Stimulated activated CD8-positive, alpha-beta memory T cell treated with anti-CD3 and anti-CD28 coated beads, Interleukin-12 subunit alpha, Interleukin-12 subunit beta, amount 100 ng/mL, for 24 hours (primary cell): ENCODE measurements around the gene IL18R1.

Experiments
- DNase-seq: peaks from one replicate; pipeline ENCODE4 v3.0.0-alpha.2; 2020; ENCODE audit errors: extremely low read depth

IL18R1 gene

GRCh38 chr2:102432386-102432785 is 76.8 kb downstream of the IL18R1 start:
- no peak for DNase-seq

- DNase-seq = no peak
Measured at GRCh38 chr2:102433973-102434654, 78.5 kb downstream of the IL18R1 start.

- DNase-seq = no peak
Measured at GRCh38 chr2:102434655-102435381, 79.2 kb downstream of the IL18R1 start.

GRCh38 chr2:102435741-102436140 is 80.1 kb downstream of the IL18R1 start:
- no peak for DNase-seq

GRCh38 chr2:102436323-102436722 is 80.7 kb downstream of the IL18R1 start:
- peak; percentile 22 for DNase-seq

GRCh38 chr2:102437122-102437521 is 81.5 kb downstream of the IL18R1 start:
- DNase-seq = no peak

- DNase-seq = no peak
Measured at GRCh38 chr2:102438111-102438510, 82.5 kb downstream of the IL18R1 start.

GRCh38 chr2:102438578-102438977 is 83.0 kb downstream of the IL18R1 start:
- no peak for DNase-seq

- no peak for DNase-seq
Measured at GRCh38 chr2:102439065-102439695, 83.6 kb downstream of the IL18R1 start.

GRCh38 chr2:102442967-102443828 is 87.6 kb downstream of the IL18R1 start:
- DNase-seq = no peak

- no peak for DNase-seq
Measured at GRCh38 chr2:102444233-102444632, 88.6 kb downstream of the IL18R1 start.

- no peak for DNase-seq
Measured at GRCh38 chr2:102446936-102447335, 91.3 kb downstream of the IL18R1 start.
